Activated gamma-delta T cell (primary cell): Measurements from ENCODE around the gene SLIT3.
"Not testable (repeated sequence)": the region's sequence is repeated elsewhere in the genome, so short reads cannot be mapped to it uniquely, and the experiment has no call there.

Experiments
- DNase-seq: peaks from one replicate; lab custom pipeline; 2025; lab: John Stamatoyannopoulos, UW

SLIT3 gene

GRCh38 chr5:169219351-169219750 lies 81.6 kb downstream of the SLIT3 start:
- no peak for DNase-seq

- DNase-seq = no peak
Observed at GRCh38 chr5:169218861-169219260, 82.1 kb downstream of the SLIT3 start.

- DNase-seq = no peak
Observed at GRCh38 chr5:169218176-169218575, 82.8 kb downstream of the SLIT3 start.

GRCh38 chr5:169216866-169217265 lies 84.1 kb downstream of the SLIT3 start:
- no peak for DNase-seq

- DNase-seq = no peak
Observed at GRCh38 chr5:169213479-169213878, 87.5 kb downstream of the SLIT3 start.

- not testable (repeated sequence) for DNase-seq
Observed at GRCh38 chr5:169211761-169212160, 89.2 kb downstream of the SLIT3 start.

- DNase-seq = no peak
Observed at GRCh38 chr5:169204788-169205400, 96.0 kb downstream of the SLIT3 start.

GRCh38 chr5:169202969-169203368 lies 98.0 kb downstream of the SLIT3 start:
- DNase-seq = no peak

GRCh38 chr5:169201597-169201996 lies 99.3 kb downstream of the SLIT3 start:
- DNase-seq = no peak

- DNase-seq = no peak
Observed at GRCh38 chr5:169200125-169200778, 100.7 kb downstream of the SLIT3 start.

- no peak for DNase-seq
Observed at GRCh38 chr5:169197343-169197742, 103.6 kb downstream of the SLIT3 start.

GRCh38 chr5:169196059-169196458 lies 104.9 kb downstream of the SLIT3 start:
- DNase-seq = no peak

- no peak for DNase-seq
Observed at GRCh38 chr5:169195601-169196000, 105.3 kb downstream of the SLIT3 start.

GRCh38 chr5:169192536-169192935 lies 108.4 kb downstream of the SLIT3 start:
- no peak for DNase-seq

- no peak for DNase-seq
Observed at GRCh38 chr5:169190849-169191248, 110.1 kb downstream of the SLIT3 start.

- DNase-seq = no peak
Observed at GRCh38 chr5:169185626-169186025, 115.3 kb downstream of the SLIT3 start.

GRCh38 chr5:169183576-169183975 lies 117.4 kb downstream of the SLIT3 start:
- DNase-seq = no peak

- no peak for DNase-seq
Observed at GRCh38 chr5:169182797-169183196, 118.1 kb downstream of the SLIT3 start.

- no peak for DNase-seq
Observed at GRCh38 chr5:169181814-169182213, 119.1 kb downstream of the SLIT3 start.

GRCh38 chr5:169178754-169179153 lies 122.2 kb downstream of the SLIT3 start:
- DNase-seq = no peak

GRCh38 chr5:169178274-169178673 lies 122.7 kb downstream of the SLIT3 start:
- DNase-seq = no peak

- no peak for DNase-seq
Observed at GRCh38 chr5:169176709-169177694, 123.9 kb downstream of the SLIT3 start.

- DNase-seq = no peak
Observed at GRCh38 chr5:169175733-169176132, 125.2 kb downstream of the SLIT3 start.
